Activated T-helper 1 cell treated with anti-CD3 and anti-CD28 coated beads, Interleukin-2, amount 50 U/mL, for 16 hours (primary cell): ENCODE results near the gene SPATA6.
A peak's percentile ranks its signal among the peaks of the same experiment; 100 is the strongest.
"Not testable (repeated sequence)": the region's sequence is repeated elsewhere in the genome, so short reads cannot be mapped to it uniquely, and the experiment has no call there.

Experiments
- DNase-seq, 2 donors: peaks; one replicate each; pipeline ENCODE4 v3.0.0-alpha.2; 2020; ENCODE audit warnings: low read depth in 1 of 2, low spot score in 1 of 2

Gene SPATA6

DNA sequence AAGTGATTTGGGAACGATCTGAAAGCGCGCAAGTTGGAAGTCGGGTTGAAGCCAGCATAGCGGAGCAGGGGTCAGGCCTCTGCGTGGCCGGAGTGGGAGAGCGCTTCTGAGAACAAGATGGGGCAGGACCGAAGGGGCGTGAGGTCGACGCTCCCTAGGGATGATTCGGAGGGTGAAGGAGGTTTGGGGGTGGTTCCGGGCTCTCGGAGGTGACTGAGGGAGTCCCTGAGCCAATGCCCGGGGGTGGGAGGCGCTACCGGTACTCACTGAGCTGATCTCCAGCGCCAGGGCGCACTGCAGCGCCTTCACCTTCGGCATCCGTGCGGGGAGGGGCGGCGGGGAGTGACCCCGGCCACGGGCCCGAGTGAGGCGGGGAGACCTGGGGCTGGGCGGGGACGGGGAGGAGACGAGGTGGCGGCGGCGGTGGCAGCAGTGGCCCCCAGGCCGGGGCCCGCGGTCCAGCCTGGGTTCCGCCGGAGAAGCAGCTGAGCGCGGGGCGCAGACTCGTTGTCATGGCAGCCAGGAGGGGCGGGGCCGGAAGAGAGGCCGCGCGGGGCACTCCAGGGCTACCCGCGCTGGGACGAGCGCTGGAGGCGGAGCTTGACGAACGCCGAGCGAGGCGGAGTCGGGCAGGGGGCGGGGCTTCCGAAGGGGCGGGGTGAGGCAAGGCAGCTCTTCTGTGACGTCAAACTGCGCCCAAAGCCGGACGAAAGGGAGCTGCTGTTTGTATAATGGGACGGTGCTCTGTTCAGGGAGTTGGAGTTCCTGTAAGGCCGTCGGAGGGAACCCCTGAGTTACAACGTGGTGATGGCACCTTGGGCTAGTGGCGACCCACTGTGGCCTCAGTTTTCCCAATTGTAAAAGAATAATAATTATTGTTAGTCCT is at the start of gene SPATA6:
SPATA6 (minus strand) TSS at position 514 of the 886 bp plus-strand sequence; CDS start at position 318, 196 bp downstream.
- DNase-seq: peak; percentile 86 to 87

DNA sequence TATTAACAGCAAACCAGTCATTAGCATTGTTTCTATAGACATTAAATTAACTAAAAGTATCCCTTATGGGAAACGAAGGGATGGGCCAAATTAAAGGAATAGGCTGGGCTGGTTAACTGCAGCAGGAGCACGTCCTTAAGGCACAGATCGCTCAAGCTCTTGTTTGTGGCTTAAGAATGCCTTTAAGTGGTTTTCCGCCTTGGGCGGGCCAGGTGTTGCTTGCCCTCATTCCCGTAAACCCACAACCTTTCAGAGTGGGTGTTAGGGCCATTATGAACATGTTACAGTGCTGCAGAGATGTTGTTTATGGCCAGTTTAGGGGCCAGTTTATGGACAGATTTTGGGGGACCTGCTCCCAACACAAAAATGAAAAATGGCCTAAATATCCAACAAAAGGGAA is 47.9 kb upstream of the SPATA6 start:
- DNase-seq: not testable (repeated sequence)

DNA sequence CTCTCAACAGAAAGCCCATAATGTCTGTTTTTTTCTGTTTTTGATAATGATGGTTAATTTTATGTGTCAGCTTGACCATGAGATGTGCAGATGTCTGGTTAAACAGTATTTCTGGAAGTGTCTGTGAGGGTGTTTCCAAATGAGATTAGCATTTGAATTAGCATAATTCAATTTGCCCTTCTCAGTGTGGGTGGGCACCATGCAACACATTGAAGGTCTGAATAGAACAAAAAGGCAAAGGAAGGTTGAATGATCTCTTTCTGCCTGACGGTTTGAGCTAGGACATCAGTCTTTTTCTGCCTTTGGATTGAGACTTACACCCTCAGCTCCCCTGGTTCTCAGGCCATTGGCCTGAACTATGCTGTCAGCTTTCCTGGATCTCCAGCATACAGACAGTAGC is 34.9 kb upstream of the SPATA6 start:
- DNase-seq: no peak

DNA sequence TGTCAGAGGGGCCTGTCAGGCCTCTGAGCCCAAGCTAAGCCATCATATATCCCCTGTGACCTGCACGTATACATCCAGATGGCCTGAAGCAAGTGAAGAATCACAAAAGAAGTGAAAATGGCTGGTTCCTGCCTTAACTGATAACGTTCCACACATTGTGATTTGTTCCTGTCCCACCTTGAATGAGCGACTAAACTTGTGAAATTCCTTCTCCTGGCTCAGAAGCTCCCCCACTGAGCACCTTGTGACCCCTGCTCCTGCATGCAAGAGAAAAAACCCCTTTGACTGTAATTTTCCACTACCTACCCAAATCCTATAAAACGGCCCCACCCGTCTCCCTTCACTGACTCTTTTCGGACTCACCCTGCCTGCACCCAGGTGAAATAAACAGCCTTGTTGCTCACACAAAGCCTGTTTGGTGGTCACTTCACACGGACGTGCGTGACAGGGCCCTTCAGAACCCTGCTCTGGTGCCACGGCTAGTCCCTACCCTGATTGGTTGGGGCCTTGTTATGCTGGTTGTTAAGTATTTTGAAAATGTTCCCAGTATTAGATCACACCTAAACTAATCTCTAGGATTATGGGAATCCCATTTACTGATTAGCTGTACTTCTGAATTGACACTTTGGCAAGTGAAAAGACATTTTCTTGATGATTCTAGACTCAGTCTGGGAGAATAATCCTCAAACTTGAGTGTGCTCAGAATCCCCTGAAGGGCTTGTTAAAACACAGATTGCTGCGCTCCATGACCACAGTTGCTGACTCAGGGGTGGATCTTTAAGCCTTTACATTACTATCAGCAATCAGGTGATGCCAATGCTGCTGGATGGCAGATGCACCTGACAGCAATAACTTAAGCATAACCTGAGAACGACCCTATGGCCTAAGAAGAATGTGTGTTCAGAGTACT is 28.8 kb upstream of the SPATA6 start:
- no peak for DNase-seq

DNA sequence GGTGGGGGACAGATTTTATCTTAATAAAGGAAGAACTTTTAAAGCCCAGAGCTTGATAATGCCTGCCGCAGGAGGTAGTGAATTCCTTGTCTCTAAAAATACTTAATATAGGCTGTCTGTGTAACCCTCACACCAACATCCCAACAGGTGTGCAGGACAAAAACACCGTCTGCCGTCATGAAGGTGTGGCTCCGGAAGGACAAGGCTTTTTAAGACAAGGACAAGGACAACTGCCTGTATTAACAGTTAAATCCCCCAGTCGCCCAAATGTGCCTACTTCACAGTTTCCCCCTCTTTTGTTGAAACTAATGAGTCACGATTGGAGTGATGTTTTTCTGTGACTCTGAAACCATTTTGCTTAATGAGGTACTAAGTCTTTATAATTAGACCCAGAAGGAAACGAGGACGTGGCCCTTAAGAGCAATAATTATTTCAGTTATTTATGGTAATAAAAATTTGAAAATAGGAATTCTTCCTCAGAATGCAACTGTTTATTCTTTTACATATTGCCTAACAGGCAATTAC is 27.3 kb upstream of the SPATA6 start:
- DNase-seq: no peak

DNA sequence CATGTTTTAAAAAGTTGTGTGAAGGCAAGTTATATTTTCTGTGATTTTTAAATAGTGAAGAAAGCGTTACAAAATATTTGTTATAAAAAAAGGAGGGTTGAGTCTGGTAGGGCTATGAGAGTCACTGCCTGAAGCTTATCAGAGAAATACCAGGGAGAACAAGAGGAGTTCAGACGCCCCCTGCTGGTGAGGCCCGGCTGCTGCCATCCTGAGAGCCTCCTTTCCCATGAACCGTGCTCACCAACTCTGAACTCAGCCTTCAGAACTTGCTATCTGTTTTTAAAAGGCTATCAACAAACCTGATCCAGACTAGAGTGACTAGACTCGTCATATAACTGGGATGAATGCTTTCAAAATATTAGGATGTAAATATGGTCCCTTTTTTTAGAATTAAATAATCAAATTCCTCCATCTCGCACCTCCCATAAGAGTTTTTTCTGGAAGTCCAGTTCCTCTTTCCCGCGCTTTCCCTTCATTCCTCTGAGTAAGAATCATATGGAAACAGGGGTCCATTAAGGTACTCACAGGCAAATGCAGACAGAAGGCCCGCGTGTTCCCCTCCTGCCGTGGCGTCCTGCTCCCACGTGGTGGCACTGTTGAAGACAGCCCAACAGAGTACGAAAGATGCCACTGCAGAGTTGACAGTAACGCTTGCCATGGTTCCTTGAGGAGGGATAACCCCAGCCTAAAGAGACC is 26.2 kb upstream of the SPATA6 start:
- DNase-seq: peak; percentile 39 to 42

DNA sequence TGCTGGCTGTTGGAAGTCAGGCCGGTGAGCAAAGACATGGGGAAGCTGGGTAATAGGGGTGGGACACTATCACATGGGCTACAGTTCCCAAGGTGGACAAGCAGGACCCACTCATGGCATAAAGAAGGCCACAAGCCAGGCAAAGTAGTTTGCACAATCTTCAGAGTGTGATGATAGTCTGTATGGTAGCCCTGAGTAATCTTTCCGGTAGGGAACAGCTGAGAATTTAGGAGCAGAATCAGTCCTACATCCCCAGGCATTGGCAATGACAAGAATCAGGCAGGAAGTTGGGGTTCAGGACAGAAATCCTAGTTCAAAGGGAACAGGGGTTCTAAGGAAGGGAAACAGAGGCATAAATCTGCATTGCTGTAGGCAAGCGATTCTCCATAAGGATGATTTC is 23.9 kb upstream of the SPATA6 start:
- DNase-seq: no peak

DNA sequence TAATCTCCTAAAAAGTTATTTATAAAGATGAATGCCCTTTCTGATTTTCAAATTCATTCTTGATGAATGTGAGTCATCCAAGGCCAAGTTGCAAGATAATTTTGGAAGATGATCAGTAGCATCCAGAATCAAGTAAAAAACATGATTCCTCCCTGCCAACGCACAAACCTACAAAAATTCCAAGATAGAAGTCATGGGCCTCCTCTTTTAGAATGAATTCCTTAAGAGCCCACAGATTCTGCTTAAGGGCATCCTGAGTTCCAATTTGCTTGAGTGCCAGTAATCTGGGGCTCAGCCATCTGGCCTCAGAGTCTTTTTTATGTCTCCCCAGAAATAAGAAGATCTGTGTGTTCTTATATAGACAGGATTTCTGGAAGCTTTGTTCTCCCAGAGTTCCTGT is 23.2 kb upstream of the SPATA6 start:
- DNase-seq: no peak

DNA sequence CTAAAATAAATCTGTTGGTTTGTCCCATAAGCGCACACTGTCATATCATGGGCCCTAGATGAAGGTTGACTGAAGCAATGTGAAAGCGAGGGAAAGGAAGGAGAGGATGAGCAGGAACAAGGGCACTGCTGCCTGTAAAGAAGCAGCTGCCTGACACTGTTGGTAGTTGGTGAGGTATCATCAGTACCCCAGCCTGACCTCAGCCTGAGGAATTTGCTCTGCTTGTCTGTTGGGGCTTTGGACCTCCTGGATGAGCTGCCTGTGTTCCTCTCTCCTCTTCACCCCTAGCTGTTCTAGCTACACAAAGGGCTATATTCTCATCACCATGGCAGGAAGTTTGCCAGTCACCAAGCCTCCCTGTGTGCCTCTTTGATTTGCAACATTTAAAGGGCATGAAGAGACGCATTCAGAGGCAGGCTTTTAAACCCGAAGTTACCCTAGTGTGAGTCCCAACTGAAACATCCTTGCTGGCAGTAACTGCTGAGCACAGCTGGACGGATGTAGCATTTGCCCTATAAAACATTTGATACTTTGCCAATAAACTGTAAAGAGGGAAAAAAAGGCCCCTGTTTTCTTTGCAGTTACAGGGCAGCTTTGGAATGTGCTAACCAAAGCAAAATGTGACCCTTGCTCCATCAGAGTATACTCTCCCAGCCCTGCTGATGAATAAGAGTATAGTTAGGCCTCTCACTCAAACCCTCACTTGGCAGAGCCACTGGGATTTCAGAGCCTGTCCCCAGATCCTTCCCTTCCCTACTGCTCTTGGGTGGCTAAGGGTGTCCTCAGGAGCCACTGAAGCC is 22.2 kb upstream of the SPATA6 start:
- DNase-seq: no peak

DNA sequence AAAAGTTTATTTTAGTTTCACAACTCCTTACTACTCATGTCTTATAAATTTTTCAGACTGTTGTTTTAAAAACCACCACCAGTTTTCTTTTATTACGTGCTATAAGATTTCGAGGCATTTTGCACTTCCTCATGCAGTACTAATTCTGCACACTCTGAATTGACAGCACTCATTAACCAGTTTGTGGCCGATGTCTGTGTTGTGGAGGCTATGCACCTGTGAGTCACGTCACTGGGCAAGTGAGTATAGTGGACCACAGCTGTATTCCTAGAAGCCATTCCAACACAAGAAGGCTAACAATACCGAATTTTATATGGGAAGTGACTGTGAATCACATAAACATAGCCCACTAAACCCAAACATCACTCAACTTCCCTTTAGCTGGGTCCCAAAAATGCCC is 21.0 kb upstream of the SPATA6 start:
- no peak for DNase-seq

DNA sequence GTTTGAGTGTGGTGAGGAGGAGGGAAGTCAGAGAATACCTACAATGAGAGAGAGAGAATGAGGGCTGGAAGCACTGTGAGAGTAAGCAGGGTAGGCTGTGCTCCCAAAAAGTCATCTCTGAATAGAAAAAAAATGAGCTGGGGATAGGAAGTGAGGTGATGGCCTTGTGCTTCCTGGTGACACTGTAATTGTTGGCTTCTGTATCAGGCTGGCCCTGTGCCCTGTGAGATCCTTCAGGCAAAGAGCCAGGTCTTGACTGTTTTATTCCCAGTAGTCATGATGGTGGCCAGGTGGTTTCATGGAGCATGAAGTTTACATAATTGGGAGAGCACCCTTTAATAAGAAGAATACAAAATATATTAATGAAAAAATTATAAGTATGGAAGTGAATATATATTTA is 20.4 kb upstream of the SPATA6 start:
- no peak for DNase-seq

DNA sequence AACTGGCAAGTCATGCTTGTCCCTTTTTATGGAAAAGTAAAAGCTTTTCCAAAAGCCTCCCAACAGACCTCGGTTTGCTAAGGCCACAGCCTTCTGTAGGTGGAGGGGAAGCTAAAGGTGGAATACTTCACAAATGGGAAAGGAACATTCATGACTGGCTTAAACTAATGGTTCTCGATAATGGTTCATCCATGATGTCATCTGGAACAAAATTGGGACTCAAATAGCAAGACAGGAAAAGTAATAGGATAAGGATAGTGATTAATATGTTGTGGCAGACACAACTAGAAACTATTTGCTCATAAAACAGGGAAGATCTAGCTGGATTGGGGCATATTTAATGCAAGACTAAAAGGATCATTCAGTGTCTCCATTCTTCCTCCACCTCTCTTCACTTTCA is 16.7 kb upstream of the SPATA6 start:
- DNase-seq: no peak

DNA sequence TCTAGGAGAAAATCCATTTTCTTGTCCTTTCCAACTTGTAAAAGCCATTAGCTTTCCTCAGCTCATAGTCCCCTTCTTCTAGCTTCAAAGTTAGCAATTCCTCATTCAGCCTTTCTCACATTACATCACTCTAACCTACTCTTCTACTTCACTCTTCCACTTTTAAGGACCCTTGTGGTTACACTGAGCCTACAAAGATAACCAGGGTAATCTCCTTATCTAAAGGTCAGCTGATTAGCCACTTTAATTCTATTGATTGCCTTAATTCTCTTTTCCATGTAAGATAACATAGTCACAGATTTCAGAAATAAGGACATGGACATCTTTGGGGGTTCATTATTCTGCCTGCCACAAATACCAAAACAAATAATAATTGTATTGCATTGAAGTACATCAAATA is 8.5 kb upstream of the SPATA6 start:
- no peak for DNase-seq

DNA sequence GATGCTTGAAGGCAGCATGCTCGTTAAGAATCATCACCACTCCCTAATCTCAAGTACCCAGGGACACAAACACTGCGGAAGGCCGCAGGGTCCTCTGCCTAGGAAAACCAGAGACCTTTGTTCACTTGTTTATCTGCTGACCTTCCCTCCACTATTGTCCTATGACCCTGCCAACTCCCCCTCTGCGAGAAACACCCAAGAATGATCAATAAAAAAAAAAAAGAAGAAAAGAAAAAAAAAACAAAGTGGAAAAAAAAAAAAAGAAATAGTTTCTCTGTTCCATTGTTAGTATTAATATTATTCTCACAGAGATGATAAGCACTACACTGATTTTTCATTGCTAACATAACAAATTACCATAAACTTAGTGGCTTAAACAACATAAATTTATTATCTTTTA is 8.0 kb upstream of the SPATA6 start:
- not testable (repeated sequence) for DNase-seq

DNA sequence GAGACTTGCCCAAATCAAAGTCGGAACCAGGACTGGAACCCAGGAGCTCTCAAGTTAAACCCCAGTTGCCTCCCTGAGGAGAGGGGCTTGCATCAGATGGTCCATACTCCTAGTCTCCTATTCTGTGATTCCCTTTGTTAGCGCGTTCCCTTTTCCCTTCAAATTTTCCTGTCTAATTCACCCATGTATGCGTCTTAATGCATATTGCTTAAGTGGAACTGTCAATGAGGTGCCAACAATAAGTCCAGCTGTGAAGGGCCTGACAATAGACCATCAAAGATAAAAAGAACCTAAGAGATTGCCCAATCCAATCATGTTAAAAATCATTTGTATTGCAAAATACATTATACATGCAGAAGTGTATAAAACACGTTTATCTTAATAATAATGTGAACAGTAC is 634 bp upstream of the SPATA6 start:
- DNase-seq: no peak

DNA sequence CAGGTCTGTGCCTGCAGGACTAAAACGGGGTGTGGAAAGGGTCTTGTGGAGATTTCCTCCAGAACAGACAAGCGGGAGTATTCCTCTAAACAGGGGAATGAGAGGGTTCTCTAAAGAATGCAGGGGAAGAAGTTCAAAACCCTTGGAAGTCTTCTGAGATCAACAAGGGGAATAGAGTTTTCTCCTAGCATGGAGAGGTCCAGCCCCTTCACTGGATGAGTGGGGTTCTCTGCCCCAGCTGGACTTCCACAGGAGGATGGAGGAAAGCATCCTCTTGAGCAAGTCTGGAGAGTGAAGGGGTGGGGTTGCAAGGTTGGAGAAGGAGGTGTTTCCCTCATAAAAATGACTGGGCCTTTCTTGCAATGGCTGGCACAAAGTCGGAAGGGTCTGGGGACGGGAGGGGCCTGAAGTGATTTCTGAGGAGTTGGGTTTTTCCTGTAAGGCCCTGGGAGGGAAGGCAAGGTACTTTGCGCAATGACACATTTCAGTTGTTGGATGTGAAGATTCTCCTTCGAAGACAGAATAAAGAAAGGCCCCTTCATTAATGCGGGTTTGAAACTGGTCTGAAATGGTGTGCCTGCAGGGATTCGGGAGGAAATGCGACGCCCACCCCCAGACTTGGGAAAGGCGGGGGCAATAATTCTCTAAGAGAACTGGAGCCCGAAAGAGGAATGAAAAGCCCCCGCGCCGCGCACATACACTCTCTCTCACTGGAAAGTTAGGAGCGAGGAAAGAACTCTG is 884 bp downstream of the SPATA6 start:
- no peak for DNase-seq

DNA sequence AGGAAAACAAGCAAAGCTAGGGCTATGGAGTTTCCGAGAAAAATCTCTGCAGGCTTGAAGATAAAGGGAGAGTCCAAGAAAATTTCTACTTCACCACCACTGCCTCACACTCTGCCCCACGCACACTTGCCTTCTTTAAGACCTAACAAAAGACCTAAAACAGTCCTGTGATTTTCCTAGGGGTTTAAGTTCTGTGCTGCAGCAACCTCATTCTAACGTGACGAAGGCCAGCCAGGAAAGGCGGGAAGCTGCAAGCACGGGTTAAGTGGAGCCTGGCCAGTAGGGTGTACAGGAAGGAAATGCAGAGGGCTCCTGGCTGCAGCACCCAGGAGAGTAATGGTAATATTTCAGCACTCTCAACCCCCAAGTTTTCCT is 1.5 kb downstream of the SPATA6 start:
- DNase-seq: no peak

DNA sequence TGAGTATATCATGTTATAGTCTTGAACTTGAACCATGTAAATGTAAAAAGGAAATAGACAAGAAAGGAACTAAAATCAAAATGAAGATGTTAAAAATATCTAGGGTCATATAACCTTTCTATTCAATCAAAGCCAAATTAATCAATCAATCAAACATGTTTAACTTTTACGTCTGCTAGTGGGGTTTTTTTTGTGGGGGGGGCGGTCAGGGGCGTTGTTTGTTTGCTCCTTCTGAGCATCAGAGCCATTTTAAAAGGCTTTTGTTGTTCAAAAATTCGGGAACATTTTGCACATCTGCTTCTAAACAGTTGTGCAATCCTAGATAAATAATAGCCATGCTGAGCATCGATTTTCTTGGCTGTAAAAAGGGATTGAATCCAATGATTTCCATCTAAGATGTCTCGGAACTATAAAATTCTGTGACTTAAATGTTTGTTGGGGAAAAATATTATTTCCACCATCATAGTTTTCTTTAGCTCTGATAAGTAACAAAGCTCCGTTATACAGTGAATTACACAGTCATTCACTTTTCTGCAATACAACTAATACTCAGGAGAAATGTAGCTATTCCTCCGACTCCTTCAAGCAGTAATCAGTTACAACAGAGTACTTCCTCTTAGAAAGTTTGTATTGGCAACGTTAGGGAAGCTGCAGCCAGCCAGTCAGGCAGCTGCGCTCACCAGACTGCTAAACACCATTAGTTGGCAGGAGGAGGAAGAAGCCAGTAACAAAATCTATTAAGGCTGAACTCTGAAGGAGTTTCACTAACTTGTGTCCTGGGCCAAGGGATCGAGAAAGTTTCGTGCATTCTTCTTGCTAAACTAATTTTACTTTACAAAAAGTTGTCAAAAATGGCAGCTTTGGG is 2.2 kb downstream of the SPATA6 start:
- DNase-seq: no peak

DNA sequence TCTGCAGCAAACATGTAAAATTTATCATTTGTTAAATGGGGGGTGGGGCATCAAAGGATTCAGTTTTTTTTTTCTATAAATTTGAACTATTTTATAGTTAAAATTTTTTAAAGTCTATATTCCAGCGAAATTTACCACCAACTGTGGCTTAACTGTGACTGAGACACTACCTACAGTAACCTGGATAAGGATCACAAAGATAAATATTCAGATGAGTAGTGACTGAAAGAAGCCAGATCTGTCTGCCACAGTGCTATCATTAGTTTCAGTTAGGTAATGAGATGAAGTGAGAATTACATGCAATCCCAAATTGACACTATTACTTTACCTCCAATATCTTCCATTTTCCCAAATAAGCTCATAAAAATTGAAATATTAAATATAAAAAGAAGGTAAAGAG is 5.4 kb downstream of the SPATA6 start:
- no peak for DNase-seq
